ENCODE data around the gene ASCL5.

ASCL5 gene

GRCh38 chr1:201134405-201134804, 7.4 kb upstream of the ASCL5 start:
- no peak for DNase-seq

GRCh38 chr1:201131398-201131797, 4.4 kb upstream of the ASCL5 start:
- no peak for DNase-seq

- no peak for DNase-seq
Observed at GRCh38 chr1:201128962-201129361, 2.0 kb upstream of the ASCL5 start.

DNA sequence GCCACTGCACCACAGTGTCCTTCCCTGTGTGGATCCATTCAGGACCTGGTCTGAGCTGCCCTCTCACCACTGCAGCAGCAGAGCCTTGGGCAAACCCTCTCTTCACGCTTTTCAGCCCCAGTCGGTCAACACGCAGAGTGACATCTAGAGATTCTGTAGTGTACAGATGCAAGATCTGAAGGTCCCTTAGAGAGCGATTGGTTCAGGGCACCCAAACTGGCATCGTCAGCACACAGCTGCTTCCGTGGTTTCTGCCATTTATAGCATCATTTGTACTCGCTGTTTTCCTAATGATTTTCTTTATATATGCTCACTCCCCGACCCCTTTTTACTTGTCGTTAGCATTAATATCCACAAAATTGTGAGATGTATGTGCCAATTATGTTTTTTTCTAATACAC, 1.5 kb upstream of the ASCL5 start:
- no peak for DNase-seq

DNA sequence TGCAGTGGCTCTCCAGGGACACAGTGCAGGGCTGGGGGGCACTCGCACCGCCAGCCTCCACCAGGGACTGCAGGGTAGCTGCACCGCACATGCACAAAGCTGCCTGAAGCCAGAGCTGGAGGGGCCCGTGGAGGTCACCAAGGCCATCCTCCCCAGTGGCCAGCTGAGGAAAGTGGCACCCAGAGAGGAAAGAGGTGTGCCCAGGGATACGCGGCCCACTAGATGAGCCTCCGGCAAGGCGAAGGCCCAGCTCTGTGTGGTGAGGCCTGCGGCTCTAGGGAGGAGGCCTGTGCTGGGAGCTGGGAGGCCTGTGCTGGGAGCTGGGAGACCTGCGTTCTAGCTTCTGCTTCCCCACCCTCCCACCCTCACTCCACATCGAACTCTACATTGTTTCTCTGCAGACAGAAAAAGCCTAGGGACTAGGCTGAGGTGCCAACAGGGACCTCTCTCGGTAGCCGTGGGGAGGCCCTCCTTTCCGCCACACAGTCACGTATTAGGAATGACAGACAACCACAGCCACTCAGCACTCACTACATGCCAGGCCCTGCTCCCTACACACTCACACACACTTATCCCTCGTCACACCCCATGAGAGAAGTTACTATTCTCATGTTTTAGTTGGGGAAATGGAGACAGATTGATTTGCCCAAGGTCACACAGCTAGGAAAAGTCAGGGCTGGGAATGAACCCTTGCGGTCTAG, 921 bp upstream of the ASCL5 start:
- DNase-seq, result no peak

DNA sequence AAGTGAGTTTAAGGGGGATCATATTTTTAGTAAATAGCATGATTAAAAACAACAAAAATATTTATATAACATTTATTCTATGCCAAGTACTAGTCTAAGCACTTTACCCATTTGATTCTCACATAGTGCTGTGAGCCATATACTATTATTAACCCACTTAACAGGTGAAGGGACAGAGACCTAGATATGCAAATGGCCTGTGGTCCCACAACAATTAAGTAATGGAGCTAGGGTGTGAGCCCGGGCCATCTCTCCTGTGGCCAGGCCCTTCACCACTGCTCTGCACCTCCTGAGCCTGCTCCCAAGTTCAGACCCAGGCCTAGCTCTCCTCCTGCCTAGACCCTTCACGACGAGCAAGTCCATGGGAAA, 537 bp downstream of the ASCL5 start:
- no peak for DNase-seq

- DNase-seq, result no peak
Observed at GRCh38 chr1:201125800-201126199, 1.2 kb downstream of the ASCL5 start.

GRCh38 chr1:201125019-201125418, 2.0 kb downstream of the ASCL5 start:
- no peak for DNase-seq

DNA sequence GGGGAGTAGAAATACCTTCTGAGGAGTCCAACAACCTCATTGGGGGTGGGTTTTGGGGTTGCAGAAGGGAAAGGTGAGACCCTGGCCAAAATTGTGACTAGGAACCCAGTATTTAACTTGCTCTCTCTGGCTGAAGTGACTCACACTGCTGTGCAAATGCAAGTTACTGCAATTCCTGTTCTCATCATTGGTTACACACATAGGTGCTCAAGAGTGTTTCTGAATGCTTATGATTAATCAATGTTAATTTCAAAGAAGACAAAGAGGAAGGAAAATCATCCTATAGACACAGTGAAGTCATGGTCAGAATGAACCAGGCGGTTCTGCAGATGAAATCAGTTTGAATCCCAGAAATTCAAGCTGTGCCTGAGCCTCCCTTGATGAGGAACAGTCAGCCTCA, 3.1 kb downstream of the ASCL5 start:
- DNase-seq, result no peak

GRCh38 chr1:201122321-201122957, 4.5 kb downstream of the ASCL5 start:
- no peak for DNase-seq

- DNase-seq, result peak in 1 of 2 experiments; percentile 39
Observed at GRCh38 chr1:201119206-201120197, 7.5 kb downstream of the ASCL5 start.

GRCh38 chr1:201116091-201116490, 10.9 kb downstream of the ASCL5 start:
- no peak for DNase-seq

- DNase-seq, result no peak
Observed at GRCh38 chr1:201115390-201115937, 11.5 kb downstream of the ASCL5 start.

GRCh38 chr1:201114245-201115131, 12.5 kb downstream of the ASCL5 start:
- peak; percentile 95 to 96 for DNase-seq

- no peak for DNase-seq
Observed at GRCh38 chr1:201113451-201114244, 13.3 kb downstream of the ASCL5 start.

- no peak for DNase-seq
Observed at GRCh38 chr1:201112926-201113325, 14.1 kb downstream of the ASCL5 start.

DNA sequence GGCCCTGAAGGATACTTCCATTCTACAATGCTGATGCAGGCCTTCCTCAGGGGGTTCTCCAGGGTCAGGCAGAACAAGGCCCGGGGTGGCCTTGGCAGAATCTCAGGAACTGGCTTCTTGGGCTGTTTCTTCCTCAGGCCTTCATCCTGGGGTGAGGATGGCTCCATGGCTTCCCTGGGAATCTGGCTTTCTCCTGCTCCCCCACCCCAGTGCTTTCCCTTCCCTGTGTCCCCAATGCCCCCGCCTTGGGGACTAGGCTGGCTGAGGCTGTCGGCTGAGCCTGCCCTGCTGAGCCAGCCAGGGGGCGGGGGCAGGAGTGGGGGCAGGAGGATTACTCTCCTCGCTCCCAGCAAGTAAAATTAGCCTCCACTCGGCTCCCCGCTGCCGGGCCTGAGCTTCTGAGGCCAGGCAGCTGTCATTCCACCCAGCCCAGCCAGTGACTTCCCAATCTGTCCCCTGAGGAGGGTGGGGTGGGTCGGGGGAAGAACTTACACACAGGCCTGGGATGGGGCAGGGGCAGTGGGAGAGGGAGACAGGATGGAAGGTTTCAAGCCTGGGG, 14.7 kb downstream of the ASCL5 start, which contains the start of gene CACNA1S:
Gene CACNA1S (minus strand): TSS at position 254 of the 559 bp plus-strand sequence. CDS start 87 bp downstream, at position 167.
- no peak for DNase-seq

DNA sequence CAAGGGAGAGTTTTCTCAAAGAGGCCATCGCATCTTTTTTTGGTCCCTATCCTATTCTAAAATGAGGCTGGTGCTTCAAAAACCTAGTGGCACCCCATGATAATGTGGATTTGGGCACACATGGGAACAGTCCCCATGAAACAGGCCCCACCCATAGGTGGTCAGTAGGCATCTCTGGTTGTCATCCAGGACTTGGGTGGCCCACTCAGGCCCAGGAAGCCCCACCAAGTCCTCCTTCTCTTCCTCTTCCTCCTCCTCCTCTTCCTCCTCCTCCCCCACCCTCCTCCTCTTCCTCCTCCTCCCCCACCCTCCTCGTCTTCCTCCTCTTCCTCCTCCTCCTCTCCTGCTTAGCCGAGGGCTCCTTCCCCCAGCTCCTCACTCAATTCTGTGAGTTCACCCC, 15.3 kb downstream of the ASCL5 start:
- DNase-seq, result no peak

GRCh38 chr1:201111156-201111555, 15.8 kb downstream of the ASCL5 start:
- no peak for DNase-seq

DNA sequence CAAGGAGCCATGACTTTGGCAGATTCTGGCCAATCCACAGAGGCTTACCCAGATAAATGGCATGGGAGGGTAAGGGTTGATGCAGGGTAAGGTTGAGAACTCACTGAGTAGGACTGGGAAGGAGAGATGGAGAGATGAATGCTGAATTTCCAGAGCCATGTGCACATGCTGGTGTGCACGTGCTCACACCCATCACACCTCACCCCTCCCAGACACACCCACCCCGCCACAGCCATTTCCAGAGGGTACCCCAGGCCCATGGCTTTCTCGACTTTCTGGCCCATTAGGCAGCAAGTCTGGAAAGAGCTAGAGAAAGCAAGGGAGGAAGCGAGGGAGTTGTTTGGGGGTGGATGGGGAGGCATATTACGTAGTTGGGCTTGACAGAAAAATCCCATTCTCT, 16.4 kb downstream of the ASCL5 start:
- DNase-seq, result no peak

DNA sequence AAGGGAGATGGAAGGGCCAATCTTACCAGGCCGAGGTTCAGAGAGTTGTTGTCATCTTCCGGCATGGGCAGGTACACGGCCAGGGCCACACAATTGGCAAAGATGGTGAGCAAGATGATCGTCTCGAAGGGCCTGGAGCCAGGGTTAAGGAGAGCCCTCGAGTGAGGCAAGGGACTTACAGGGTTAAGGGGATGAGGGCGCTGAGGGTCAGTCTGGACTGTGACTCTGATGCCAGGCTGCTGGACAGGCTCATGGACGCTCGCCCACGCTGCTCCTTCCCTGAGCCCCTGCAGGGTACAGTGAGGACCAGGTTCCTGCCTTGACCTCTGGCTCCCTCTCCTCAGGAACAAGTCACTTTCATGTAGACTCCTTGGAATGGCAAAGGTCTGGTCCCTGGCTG, 16.8 kb downstream of the ASCL5 start:
- no peak for DNase-seq

Measured in NCI-H2081 (cell line).